ENCODE results near the gene TAS2R40. TPM values are rescaled to one million over a fixed set of nuclear protein-coding genes. Genes with fewer than 3 reads are reported as not detected.

The TAS2R40 gene
- total RNA-seq, 1 donor from 2014 or later, result not detected

DNA sequence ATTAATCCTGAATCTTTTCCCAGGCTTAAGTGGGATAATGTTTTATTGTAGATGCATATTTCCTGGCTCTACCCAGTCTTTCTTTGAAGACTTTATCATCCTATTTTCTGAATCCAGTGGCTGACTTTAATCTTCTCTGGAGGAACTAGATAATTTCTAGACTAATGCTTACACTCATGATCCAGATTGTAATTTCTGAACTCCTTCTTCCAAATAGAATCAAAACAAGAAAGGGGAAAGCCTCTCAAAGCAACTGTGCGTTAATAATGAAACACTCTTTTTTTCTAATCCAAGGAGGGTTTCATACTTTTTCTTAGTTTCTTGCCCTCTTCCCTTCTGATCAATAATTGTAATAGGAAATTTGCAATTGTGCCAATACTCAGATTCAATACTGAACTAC lies 49.4 kb downstream of the TAS2R40 start:
- Mint-ChIP-seq H3K4me3 (ENCODE audit: unreplicated experiment) (no peak overlapping the region), H3K4me1 (ENCODE audit: low read depth) (no peaks in the 10 kb centered on the region), H3K36me3 (ENCODE audit: low read depth) (peaks cover 13% of the 10 kb centered on the region), H3K27ac (ENCODE audit: unreplicated experiment) (no peak overlapping the region), H3K9me3 (ENCODE audit: low read depth) (no peaks in the 10 kb centered on the region), H3K27me3 (ENCODE audit: low read depth) (no peaks in the 10 kb centered on the region)
- TF ChIP-seq, protein P1, sequence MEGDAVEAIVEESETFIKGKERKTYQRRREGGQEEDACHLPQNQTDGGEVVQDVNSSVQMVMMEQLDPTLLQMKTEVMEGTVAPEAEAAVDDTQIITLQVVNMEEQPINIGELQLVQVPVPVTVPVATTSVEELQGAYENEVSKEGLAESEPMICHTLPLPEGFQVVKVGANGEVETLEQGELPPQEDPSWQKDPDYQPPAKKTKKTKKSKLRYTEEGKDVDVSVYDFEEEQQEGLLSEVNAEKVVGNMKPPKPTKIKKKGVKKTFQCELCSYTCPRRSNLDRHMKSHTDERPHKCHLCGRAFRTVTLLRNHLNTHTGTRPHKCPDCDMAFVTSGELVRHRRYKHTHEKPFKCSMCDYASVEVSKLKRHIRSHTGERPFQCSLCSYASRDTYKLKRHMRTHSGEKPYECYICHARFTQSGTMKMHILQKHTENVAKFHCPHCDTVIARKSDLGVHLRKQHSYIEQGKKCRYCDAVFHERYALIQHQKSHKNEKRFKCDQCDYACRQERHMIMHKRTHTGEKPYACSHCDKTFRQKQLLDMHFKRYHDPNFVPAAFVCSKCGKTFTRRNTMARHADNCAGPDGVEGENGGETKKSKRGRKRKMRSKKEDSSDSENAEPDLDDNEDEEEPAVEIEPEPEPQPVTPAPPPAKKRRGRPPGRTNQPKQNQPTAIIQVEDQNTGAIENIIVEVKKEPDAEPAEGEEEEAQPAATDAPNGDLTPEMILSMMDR (IDR thresholded peaks at IDR 0.05), result no peak
- DNase-seq (ENCODE audit: low spot score), result no peak

Other genes starting within 250 kb of the TAS2R40 start
- not detected in 3 replicates for gene OR9A2, start 194.9 kb upstream of the TAS2R40 start, total RNA-seq
- not detected in 3 replicates for gene OR6V1, start 169.7 kb upstream of the TAS2R40 start, total RNA-seq
- gene PIP, start 90.0 kb upstream of the TAS2R40 start, total RNA-seq, result not detected in 3 replicates
- gene TAS2R39, start 38.6 kb upstream of the TAS2R40 start, total RNA-seq, result not detected in 3 replicates
- 70.1 to 79.6 TPM (median 79.4 TPM) in 3 replicates for gene GSTK1, start 41.4 kb downstream of the TAS2R40 start, total RNA-seq
- gene TMEM139, start 62.9 kb downstream of the TAS2R40 start, total RNA-seq, result not detected in 3 replicates
- gene CASP2, start 66.3 kb downstream of the TAS2R40 start, total RNA-seq, result 28.7 to 31.5 TPM (median 30.3 TPM) in 3 replicates
- not detected in 3 replicates for gene CLCN1, start 94.1 kb downstream of the TAS2R40 start, total RNA-seq
- gene FAM131B, start 140.7 kb downstream of the TAS2R40 start, total RNA-seq, result 3.0 to 4.0 TPM (median 3.1 TPM) in 3 replicates
- 241 to 386 TPM (median 384 TPM) in 3 replicates for gene ZYX, start 159.3 kb downstream of the TAS2R40 start, total RNA-seq
- gene EPHA1, start 186.8 kb downstream of the TAS2R40 start, total RNA-seq, result not detected in 3 replicates
- gene TAS2R60, start 221.4 kb downstream of the TAS2R40 start, total RNA-seq, result not detected in 3 replicates

All from chondrocyte (in vitro differentiated cells).